Activated T-cell treated with anti-CD3 and anti-CD28 coated beads, Interleukin-2, amount 50 U/mL, for 1 hour (primary cell): Measurements from ENCODE around the gene VIL1.
A peak's percentile ranks its signal among the peaks of the same experiment; 100 is the strongest.

Experiments
- DNase-seq: peaks from one replicate; pipeline ENCODE4 v3.0.0-alpha.2; 2020

The VIL1 gene

DNA sequence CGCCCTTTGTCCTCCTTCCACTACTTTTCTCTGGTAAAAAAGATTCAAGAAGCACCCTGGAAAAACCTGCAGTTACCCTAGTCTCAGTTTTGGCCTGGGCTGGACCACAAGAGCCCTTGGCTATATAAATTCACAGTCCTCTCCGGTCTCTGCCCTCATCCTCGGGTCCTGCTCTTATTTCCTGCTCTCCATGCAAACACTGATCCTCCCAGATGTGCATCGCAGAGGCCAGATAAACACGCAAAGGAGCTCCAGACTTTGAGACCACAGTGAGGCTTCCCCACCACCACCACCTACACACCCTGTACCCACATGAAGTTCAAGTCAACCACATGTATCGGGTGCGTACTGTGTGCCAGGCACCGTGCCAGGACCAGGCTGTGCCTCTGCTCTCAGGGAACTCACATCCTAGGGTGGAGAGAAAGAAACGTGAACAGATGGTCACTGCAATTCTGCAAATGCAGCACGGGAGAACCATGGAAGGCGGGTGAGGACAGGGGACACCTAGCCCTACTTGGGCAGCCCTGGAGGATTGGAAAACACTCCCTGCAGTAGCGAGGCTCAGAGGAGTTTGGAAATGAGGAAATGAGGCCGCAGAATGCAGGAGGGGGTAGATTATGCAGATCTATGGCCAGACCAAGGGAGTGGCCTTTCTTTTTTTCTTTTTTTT is 11.8 kb upstream of the VIL1 start:
- peak; percentile 72 for DNase-seq

DNA sequence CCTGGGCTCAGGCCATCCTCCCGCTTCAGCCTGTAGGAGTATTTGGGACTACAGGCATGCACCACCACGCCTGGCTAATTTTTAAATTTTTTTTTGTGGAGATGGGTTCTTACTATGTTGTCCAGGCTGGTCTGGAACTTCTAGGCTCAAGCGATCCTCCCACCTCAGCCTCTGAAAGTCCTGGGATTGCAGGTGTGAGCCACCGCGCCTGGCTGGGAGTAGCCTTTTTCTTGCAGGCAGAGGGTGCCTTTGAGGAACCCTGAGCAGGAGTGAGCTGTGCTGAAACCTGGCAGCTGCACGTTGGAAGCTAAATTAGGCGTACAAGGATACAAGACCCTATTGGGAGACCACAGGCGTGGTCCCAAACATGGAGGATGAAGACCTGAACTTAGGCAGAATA is 11.2 kb upstream of the VIL1 start:
- DNase-seq, result no peak

GRCh38 chr2:218418321-218418716 is 604 bp upstream of the VIL1 start:
- DNase-seq, result no peak

- DNase-seq, result no peak
Observed at GRCh38 chr2:218419630-218420216, 800 bp downstream of the VIL1 start.

DNA sequence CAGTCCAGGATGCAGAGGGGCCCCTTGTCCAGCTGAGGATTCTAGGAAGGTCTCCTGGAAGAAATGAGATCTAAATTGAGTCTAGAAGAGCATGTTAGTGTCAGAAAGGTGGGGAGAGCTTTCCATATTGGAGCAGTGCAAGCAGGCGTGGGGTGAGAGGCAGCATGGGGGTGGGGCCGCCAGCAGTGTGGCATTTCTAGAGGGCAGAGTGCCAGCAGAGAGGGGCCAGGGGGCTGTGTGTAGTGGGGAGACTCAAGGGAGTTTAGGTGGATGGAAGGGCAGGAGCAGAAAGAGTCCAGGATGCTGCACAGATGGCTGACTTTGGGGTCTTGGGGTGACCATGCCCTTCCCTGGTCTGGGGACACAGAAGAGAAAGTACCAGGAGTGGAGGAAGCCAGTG is 2.1 kb downstream of the VIL1 start:
- DNase-seq, result no peak

GRCh38 chr2:218422403-218423086 is 3.6 kb downstream of the VIL1 start:
- DNase-seq, result no peak

DNA sequence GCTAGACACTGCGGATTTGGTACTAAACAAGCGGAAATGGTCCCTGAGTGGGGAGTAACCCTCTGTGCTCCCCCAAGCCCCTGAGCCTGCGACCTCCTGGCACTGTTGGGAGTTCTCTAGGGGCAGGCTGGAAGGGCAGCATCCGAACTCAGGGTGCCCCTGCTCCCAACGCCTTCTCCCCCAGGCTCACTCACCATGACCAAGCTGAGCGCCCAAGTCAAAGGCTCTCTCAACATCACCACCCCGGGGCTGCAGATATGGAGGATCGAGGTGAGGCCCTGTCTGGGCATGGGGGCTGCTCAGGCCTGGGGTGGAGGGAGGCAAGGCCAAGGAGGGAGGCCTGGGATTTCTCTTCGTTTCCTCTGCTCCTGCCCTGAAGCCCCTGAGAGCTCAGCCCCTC is 4.7 kb downstream of the VIL1 start:
- no peak for DNase-seq

DNA sequence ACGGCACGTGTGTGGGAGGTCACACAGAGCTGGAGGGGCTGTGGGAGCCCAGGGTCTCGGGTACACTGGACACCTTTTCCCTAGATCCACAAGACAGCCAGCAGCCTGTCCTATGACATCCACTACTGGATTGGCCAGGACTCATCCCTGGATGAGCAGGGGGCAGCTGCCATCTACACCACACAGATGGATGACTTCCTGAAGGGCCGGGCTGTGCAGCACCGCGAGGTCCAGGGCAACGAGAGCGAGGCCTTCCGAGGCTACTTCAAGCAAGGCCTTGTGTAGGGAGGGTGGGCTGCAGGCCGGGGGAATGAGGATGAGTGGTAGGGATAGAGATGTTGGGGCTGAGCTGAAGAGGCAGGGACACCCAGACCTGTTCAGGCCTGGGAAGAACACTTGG is 6.6 kb downstream of the VIL1 start:
- no peak for DNase-seq

- DNase-seq, result no peak
Observed at GRCh38 chr2:218427741-218428140, 8.8 kb downstream of the VIL1 start.

DNA sequence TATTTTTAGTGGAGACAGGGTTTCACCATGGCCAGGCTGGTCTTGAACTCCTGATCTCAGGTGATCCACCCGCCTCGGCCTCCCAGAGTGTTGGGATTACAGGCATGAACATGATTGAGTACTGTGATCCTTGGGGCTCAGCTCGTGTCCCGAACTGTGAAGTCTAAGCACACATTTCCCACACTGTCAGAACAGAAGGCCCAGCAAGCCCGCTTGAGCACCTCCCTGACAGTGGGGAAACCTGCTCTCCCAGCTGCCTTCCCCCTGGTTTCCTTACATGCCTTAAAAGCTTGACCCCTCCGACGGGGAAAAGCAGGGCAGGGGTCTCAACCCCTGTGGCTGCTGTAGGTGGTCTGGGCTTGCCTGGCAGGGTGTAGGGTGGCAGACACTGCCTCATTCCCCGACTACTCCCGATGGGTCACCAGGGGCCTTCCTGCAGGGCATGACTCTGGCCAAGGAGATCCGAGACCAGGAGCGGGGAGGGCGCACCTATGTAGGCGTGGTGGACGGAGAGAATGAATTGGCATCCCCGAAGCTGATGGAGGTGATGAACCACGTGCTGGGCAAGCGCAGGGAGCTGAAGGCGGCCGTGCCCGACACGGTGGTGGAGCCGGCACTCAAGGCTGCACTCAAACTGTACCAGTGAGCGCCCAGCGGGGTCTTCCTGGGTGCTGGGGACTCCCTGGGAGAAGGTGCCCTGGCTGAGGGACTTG is 10.1 kb downstream of the VIL1 start:
- DNase-seq, result no peak

- no peak for DNase-seq
Observed at GRCh38 chr2:218429911-218430692, 11.2 kb downstream of the VIL1 start.

GRCh38 chr2:218430721-218431120 is 11.8 kb downstream of the VIL1 start:
- no peak for DNase-seq

DNA sequence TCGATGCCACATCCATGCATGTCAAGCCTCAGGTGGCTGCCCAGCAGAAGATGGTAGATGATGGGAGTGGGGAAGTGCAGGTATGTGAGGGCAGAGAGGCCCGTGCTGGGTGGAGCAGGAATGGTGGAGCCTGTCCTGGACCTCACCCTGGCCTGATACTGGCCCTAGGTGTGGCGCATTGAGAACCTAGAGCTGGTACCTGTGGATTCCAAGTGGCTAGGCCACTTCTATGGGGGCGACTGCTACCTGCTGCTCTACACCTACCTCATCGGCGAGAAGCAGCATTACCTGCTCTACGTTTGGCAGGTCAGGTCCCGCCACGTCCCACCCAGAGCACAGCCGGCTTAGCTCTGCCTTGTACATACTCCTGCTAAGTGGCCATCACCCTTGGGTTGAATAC is 13.0 kb downstream of the VIL1 start:
- no peak for DNase-seq

DNA sequence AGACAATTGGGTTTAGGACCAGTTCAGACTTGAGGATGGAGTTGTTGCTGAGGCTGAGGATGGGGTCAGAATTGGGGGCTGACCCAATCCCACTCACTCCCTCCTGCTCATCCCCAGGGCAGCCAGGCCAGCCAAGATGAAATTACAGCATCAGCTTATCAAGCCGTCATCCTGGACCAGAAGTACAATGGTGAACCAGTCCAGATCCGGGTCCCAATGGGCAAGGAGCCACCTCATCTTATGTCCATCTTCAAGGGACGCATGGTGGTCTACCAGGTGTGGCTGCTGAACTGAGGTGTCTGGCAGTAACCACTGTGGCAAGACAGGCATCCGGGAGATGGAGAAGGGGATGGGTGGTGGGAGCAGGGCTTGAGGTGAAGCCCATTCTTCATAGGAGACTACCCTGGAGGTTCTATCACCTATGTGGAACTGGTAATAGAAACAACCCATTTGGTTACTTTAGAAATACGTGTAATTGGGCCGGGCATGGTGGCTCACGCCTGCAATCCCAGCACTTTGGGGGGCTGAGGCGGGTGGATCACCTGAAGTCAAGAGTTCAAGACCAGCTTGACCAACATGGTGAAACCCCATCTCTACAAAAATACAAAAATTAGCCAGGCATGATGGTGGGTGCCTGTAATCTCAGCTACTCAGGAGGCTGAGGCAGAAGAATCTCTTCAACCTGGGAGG is 13.9 kb downstream of the VIL1 start:
- no peak for DNase-seq

GRCh38 chr2:218434456-218434855 is 15.5 kb downstream of the VIL1 start:
- no peak for DNase-seq

GRCh38 chr2:218435003-218435982 is 16.4 kb downstream of the VIL1 start:
- no peak for DNase-seq

DNA sequence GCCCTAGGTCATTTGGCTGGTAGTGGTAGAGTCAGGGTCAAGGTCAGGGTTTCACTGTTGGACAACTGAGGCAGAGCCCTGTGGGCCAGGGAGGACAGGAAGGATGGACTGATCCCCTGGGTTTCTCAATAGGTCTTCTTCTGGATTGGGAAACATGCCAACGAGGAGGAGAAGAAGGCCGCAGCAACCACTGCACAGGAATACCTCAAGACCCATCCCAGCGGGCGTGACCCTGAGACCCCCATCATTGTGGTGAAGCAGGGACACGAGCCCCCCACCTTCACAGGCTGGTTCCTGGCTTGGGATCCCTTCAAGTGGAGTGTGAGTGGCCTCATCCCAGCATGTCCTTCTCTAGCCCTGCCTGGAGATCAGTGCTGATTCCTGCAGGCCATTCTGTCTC is 18.1 kb downstream of the VIL1 start:
- no peak for DNase-seq

GRCh38 chr2:218437969-218438368 is 19.0 kb downstream of the VIL1 start:
- no peak for DNase-seq

DNA sequence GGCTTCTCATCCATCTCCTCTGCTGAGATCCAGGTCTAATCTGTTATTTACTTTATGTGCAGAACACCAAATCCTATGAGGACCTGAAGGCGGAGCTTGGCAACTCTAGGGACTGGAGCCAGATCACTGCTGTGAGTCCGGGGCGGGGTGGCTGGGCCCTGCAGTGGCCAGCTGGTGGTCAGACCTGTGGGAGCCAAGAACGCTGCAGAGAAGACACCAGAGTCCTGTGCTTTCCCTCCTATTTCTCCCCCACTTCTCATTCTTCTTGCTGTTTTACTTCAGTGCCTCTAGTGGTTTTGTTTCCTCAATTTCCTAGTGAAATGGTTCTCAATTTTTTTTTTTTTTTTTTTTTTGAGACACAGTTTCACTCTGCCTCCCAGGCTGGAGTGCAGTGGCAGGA is 19.7 kb downstream of the VIL1 start:
- DNase-seq, result no peak

- DNase-seq, result no peak
Observed at GRCh38 chr2:218444692-218445357, 25.9 kb downstream of the VIL1 start.

DNA sequence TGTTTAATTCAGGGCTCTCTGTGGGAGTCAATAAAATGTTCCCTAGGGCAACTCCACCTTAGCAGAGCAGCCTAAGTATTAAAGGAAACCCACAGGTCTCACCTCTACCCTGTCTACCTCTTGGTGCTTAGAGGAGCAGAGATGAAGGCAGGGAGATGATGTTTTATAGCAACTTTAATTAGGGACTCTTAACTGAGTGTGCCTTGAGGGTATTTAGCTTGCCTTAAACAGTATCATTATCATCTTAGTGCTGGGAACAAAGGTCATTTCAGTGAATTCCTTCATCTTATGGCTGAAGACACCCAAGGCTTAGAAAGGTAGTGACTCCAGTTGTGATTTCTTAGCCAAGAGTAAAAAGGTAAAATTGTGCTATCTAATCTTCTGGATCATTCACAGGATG is 26.7 kb downstream of the VIL1 start:
- DNase-seq, result no peak
